Mesodermal cell (in vitro differentiated cells): Measurements from ENCODE around the gene KCNJ6.
"Not testable (repeated sequence)": the region's sequence is repeated elsewhere in the genome, so short reads cannot be mapped to it uniquely, and the experiment has no call there.

Experiments used
- H3K27ac ChIP-seq: 2 replicates; pipeline ENCODE4 v1.7.0; 2013; ENCODE audit warnings: mild to moderate bottlenecking, low read depth, low read length, moderate library complexity; ENCODE audit not compliant: severe bottlenecking
- H3K36me3 ChIP-seq: 2 replicates; pipeline ENCODE4 v1.7.1; 2013; ENCODE audit warnings: mild to moderate bottlenecking, low read length, moderate library complexity; ENCODE audit not compliant: control insufficient read depth, insufficient read depth
- H3K4me1 ChIP-seq: one replicate; pipeline ENCODE4 v1.7.1; 2013; ENCODE audit warnings: mild to moderate bottlenecking, low read length; ENCODE audit not compliant: insufficient read depth, control insufficient read depth, poor library complexity, severe bottlenecking
- H3K4me3 ChIP-seq: 2 replicates; pipeline ENCODE4 v1.7.0; 2013; ENCODE audit warnings: low read length, control low read depth, mild to moderate bottlenecking; ENCODE audit not compliant: insufficient read depth, poor library complexity, severe bottlenecking; ENCODE audit errors: extremely low read depth
- H3K9me3 ChIP-seq: 2 replicates; pipeline ENCODE4 v1.7.1; 2013; ENCODE audit warnings: mild to moderate bottlenecking, low read length, moderate library complexity; ENCODE audit not compliant: control insufficient read depth
- WGBS, 2 experiments: methylation state at CpG; one replicate each; pipeline ENCODE4 v1.1.5; 2013; ENCODE audit warnings: missing lambda C conversion rate in 2 of 2; ENCODE audit not compliant: insufficient coverage in 2 of 2; 5-methylcytosine and 5-hydroxymethylcytosine counted together

KCNJ6 gene

DNA sequence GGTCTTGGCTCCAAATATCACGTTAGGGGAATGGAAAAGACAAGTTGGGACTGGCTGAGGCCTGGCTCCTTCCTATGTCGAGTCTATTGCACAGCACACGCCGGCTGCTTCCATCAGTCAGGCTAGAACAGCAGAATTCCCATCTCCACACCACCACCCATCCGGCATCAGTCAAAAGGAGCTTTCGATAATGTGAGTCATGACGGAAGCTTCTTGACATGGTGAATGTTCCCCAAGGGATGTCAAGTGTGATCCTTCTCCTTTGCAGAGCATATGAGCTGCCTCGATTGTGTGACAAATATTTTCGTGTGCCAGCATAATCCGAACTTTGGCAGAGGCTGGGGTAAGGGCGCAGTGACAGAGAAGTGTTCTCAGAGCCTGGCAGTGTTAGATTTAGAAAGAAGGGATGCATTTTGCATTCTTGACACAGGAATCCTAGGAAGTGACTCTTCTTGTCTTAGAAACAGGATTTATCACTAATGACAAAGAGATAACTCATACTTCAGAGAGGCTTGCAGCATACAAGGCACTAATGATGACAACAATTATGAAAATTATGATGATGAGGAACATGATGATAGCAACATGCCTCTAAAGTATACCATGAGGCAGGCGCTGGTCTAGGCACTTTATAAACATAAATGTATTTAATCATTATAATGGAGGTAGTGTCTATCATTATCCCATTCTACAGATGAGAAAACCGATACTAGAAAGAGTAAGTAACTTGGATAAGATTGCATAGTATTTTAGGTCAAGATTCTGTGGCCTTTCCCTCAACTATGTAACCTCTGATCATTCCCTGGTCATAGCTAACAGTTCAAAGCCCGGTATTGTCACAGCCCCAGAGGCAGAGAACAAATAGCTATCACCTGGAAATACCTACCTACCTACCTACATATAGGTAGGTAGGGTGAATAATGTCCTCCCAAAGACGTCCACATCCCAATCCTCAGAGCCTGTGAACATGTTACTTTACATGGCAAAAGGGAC lies 135.0 kb downstream of the KCNJ6 start:
- no peak overlapping the region for H3K27ac ChIP-seq
- WGBS, 2 experiments: 86 to 91% methylated on average over 8 to 9 of the region's 15 CpGs
- H3K36me3 ChIP-seq: no peaks in the 10 kb centered on the region
- no peaks in the 10 kb centered on the region for H3K4me1 ChIP-seq
- H3K9me3 ChIP-seq: peaks cover 11% of the 10 kb centered on the region
- no peak overlapping the region for H3K4me3 ChIP-seq

DNA sequence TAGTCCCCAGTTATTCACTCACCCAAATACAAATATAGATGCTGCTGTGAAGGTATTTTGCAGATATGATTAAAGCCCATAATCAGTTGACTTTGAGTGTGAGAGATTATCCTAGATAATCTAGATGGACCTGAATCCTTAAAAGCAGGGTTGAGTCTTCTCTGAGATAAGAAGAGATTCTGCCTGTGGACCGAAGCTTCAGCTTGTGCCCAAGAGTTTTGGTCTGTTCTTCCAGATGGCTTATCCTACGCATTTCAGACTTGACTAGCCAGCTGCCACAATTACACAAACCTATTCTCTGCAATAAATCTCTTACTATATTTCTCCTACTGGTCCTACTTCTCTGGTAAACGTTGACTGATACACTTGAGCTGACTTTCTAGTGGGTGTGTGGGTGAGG lies 145.1 kb downstream of the KCNJ6 start:
- Histone ChIP-seq H3K27ac (no peak overlapping the region), H3K4me3 (no peak overlapping the region), H3K36me3 (no peaks in the 10 kb centered on the region), H3K4me1 (no peaks in the 10 kb centered on the region), H3K9me3 (no peaks in the 10 kb centered on the region)
- WGBS, 2 experiments: 94 to 100% methylated on average over 1 to 2 of the region's 3 CpGs

DNA sequence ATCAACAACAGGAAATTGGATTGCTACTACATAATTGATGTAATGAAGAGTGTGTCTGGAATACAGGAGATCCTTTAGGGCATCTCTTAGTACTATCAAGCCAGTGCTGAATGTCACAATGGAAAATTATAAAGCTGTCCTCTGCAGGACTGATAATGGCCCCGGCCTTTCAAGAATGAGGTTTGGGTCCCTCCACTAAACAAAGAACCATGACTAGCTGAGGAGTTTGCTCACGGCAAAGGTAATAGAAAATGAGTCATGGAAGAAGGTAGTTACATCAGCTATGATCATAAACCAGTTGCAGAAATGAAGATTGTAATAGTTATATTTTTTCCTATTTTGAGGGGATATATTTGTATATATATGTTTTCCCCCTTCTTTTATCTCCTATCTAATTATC lies 145.8 kb downstream of the KCNJ6 start:
- 100% methylated on average over 1 of the region's 2 CpGs; no CpG with 5 or more reads in 1 of the 2 experiments for WGBS, 2 experiments
- no peak overlapping the region for H3K4me3 ChIP-seq
- H3K36me3 ChIP-seq: no peaks in the 10 kb centered on the region
- H3K4me1 ChIP-seq: no peaks in the 10 kb centered on the region
- no peak overlapping the region for H3K27ac ChIP-seq
- H3K9me3 ChIP-seq: no peaks in the 10 kb centered on the region

DNA sequence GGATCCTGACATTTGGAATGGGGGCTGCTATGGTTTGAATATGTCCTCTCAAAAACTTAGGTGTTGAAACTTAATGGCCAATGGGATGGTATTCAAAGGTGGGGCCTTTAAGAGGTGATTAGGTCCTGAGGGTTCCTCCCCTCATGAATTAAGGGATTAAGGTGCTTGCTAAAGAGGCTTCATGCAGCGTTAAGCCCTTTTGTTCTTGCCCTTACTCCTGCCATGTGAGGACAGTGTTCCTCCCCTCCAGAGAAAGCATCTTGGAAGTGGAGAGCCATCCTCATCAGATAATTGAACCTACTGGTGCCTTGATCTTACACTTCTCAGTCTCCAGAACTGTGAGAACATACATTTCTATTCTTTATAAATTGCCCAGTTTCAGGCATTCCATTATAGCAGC lies 146.6 kb downstream of the KCNJ6 start:
- Histone ChIP-seq H3K9me3 (no peaks in the 10 kb centered on the region), H3K4me3 (no peak overlapping the region), H3K36me3 (no peaks in the 10 kb centered on the region), H3K4me1 (no peaks in the 10 kb centered on the region), H3K27ac (no peak overlapping the region)
- WGBS, 2 experiments: 17 to 64% methylated on average over 1 of the region's 1 CpG

DNA sequence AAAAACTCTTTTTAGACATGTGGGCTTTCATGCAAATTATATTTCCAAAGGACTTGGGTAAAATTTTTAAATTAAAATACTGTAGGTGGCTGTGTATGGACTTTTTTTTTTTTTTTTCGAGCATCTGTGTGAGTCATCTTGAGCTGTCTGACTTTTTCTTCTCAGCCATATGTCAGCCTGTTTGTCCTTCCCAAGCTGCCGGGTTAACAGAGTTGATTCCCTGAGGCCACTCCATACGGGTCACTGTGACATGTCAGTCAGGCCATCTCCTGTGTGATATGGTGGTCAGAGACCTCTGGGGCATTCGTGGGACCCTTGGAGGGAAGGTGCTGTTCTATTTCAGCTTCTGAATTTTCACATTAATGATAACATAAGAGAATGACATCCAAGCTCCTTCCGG lies 148.3 kb downstream of the KCNJ6 start:
- H3K4me1 ChIP-seq: no peaks in the 10 kb centered on the region
- H3K27ac ChIP-seq: no peak overlapping the region
- H3K9me3 ChIP-seq: no peaks in the 10 kb centered on the region
- no peak overlapping the region for H3K4me3 ChIP-seq
- H3K36me3 ChIP-seq: no peaks in the 10 kb centered on the region
- WGBS, 2 experiments: 63% methylated on average over 1 of the region's 5 CpGs; no CpG with 5 or more reads in 1 of the 2 experiments

DNA sequence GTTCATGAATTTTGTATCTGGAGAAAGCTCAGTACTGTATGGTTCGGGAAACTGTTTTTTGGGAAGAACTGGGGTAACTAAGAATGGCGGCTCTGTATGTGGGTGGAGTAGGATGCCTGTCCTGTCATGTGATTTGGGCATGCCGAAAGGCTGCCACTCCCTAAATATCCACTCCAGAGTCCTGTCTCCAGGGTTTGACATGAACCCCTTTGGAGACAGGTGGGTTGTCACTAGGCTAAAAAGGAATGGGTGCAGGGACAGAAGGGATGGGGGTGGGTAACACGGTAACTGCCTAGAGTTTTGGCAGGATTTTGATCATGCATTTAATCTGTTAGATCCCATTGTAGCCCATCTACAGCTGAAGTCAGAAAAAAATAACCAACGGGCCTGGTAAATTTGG lies 150.1 kb downstream of the KCNJ6 start:
- Histone ChIP-seq H3K36me3 (no peaks in the 10 kb centered on the region), H3K4me1 (no peaks in the 10 kb centered on the region), H3K27ac (no peak overlapping the region), H3K4me3 (no peak overlapping the region), H3K9me3 (no peaks in the 10 kb centered on the region)
- WGBS, 2 experiments: 80 to 90% methylated on average over 1 to 2 of the region's 5 CpGs

DNA sequence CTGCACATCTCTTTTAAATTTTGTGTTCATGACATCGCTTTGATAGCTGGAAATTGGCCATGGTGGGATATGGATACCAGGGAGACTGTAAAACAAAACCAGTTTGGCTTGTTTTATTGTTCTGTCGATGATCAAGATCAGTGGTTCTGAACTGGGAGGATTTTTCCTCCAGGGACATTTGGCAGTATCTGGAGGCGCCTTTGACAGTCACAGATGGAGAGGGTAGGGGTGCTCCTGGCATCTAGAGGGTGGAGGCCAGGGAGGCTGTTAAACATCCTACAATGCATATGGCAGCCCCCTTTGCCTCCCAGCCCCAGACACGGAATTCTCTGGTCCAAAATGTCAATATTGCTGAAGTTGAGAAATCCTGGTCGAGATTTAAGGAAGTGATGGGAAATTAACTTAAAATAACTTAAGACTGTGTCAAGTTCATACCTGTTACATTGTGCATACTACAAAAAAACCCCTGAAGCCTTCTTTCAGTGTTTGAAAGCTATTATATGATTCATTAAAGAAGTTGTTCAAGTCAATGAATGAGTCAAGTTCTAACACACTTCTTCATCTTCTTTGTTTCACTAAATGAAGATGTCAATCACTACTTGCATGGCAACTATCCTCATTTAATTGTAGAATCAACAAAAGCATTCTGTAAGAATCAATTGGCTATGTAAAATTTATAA lies 150.9 kb downstream of the KCNJ6 start:
- Histone ChIP-seq H3K27ac (no peak overlapping the region), H3K4me1 (no peaks in the 10 kb centered on the region)

DNA sequence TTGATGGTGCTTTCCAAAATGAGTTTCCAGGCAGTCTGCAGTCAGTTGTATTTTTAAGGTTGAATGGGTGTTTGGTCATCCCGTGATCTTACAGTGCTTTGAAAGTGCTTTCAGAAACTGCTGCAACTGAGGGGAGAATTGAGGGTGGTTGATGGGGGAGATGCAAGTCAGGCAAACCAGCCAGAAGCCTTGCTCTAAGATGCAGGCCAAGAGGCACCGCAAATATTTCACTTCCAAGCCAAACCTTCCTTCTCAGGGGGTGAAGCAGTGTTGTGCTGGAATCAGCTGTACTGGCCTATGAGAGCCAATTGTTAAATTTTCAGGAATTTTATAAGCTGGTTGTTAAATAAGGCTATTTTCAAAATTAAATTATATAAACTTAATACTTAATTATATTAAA lies 151.6 kb downstream of the KCNJ6 start:
- Histone ChIP-seq H3K27ac (no peak overlapping the region), H3K36me3 (no peaks in the 10 kb centered on the region), H3K4me1 (no peaks in the 10 kb centered on the region), H3K9me3 (no peaks in the 10 kb centered on the region), H3K4me3 (no peak overlapping the region)
- 78% methylated on average over 1 of the region's 2 CpGs; no CpG with 5 or more reads in 1 of the 2 experiments for WGBS, 2 experiments

More for the DNA sequence above, 150.9 kb downstream of the KCNJ6 start:
- Histone ChIP-seq H3K9me3 (no peaks in the 10 kb centered on the region), H3K4me3 (no peak overlapping the region), H3K36me3 (no peaks in the 10 kb centered on the region)
- 74 to 100% methylated on average over 1 to 2 of the region's 5 CpGs for WGBS, 2 experiments

DNA sequence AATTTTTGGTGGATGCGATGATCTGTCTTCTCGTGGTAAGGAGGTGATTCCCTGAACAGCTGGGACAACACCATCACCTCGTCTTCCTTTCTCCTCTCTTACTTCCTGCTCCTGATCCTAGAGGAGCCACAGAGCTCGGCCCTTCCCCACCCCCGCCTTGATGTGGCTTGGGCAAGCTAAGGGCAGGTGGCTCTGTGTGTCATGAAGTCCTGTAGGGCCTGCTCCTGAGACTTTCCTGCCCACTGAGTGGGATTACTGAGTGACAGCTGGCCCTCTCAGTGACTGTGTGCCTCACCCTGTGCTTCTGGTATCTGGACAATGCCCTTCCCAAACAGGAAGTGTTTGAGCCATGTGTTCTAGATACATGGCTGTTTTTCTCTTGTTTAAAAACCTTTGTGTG lies 153.0 kb downstream of the KCNJ6 start:
- WGBS, 2 experiments: 62 to 88% methylated on average over 2 of the region's 5 CpGs
- Histone ChIP-seq H3K36me3 (no peaks in the 10 kb centered on the region), H3K9me3 (no peaks in the 10 kb centered on the region), H3K4me1 (no peaks in the 10 kb centered on the region), H3K4me3 (no peak overlapping the region), H3K27ac (no peak overlapping the region)

DNA sequence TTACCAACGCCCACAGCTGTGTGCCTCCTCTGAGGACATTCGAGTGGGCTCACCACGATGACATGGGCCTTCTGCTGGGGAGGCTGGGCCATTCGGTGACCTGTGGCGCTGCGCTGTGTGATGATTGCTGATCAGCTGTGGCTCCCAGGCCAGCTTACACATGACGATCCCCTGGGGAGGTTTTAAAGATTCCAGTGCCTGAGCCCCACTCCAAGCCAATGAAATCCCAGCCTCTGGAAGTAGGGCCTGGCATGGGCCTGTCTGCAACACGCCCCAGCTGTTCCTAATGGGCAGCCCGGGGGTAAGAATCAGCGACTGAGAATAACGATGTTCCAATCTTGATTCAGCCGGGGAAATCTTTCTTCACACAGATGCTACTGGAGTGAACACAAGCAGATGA lies 153.7 kb downstream of the KCNJ6 start:
- Histone ChIP-seq H3K9me3 (no peaks in the 10 kb centered on the region), H3K36me3 (no peaks in the 10 kb centered on the region), H3K4me1 (no peaks in the 10 kb centered on the region), H3K27ac (no peak overlapping the region), H3K4me3 (no peak overlapping the region)
- WGBS, 2 experiments: 89 to 93% methylated on average over 12 of the region's 12 CpGs

DNA sequence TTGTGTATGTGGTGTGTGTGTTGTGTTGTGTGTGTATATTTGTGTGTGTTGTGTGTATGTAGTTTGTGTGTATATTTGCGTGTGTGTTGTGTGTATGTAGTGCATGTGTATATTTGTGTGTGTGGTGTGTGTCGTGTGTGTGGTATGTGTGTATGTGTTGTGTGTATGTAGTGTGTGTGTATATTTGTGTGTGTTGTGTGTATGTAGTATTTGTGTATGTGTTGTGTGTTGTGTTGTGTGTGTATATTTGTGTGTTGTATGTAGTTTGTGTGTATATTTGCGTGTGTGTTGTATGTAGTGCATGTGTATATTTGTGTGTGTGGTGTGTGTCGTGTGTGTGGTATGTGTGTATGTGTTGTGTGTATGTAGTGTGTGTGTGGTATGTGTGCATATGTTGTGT lies 154.9 kb downstream of the KCNJ6 start:
- H3K9me3 ChIP-seq, H3K4me1 ChIP-seq, H3K4me3 ChIP-seq, H3K36me3 ChIP-seq, H3K27ac ChIP-seq: not testable (repeated sequence)
- 75 to 85% methylated on average over 4 of the region's 4 CpGs for WGBS, 2 experiments
